ENCODE measurements around the gene ACSF2.
"Not testable (repeated sequence)": the region's sequence is repeated elsewhere in the genome, so short reads cannot be mapped to it uniquely, and the experiment has no call there.

Gene ACSF2

GRCh38 chr17:50468304-50469207, 42.5 kb downstream of the ACSF2 start, which contains the start of gene CHAD:
Gene CHAD, minus strand, starts transcription at chr17:50468880. Its CDS starts 67 bp downstream, at chr17:50468813.
- no peak for TF ChIP-seq ZNF274 (IDR thresholded peaks at IDR 0.05; ENCODE audit: low read depth, low read length)
- H3K4me3 ChIP-seq (ENCODE audit: low read length): no peak within 1 kb of the TSS

- no peak for TF ChIP-seq ZNF274 (IDR thresholded peaks at IDR 0.05; ENCODE audit: low read depth, low read length)
- no peak overlapping the region for H3K4me3 ChIP-seq (ENCODE audit: low read length)
Observed at GRCh38 chr17:50469208-50469605, 43.2 kb downstream of the ACSF2 start.

- TF ChIP-seq ZNF274 (IDR thresholded peaks at IDR 0.05; ENCODE audit: low read depth, low read length): no peak
- H3K4me3 ChIP-seq (ENCODE audit: low read length): no peak overlapping the region
Observed at GRCh38 chr17:50469671-50470305, 43.8 kb downstream of the ACSF2 start.

- TF ChIP-seq ZNF274 (IDR thresholded peaks at IDR 0.05; ENCODE audit: low read depth, low read length): no peak
- no peak overlapping the region for H3K4me3 ChIP-seq (ENCODE audit: low read length)
Observed at GRCh38 chr17:50470426-50470825, 44.4 kb downstream of the ACSF2 start.

- TF ChIP-seq ZNF274 (IDR thresholded peaks at IDR 0.05; ENCODE audit: low read depth, low read length): no peak
Observed at GRCh38 chr17:50471009-50471905, 45.2 kb downstream of the ACSF2 start.

GRCh38 chr17:50472286-50472685, 46.3 kb downstream of the ACSF2 start:
- TF ChIP-seq ZNF274 (IDR thresholded peaks at IDR 0.05; ENCODE audit: low read depth, low read length): no peak
- H3K4me3 ChIP-seq (ENCODE audit: low read length): no peak overlapping the region

More at GRCh38 chr17:50471009-50471905, 45.2 kb downstream of the ACSF2 start:
- no peak overlapping the region for H3K4me3 ChIP-seq (ENCODE audit: low read length)

- not testable (repeated sequence) for H3K4me3 ChIP-seq (ENCODE audit: low read length)
Observed at GRCh38 chr17:50472761-50473161, 46.7 kb downstream of the ACSF2 start.

GRCh38 chr17:50473901-50474300, 47.9 kb downstream of the ACSF2 start:
- no peak for TF ChIP-seq ZNF274 (IDR thresholded peaks at IDR 0.05; ENCODE audit: low read depth, low read length)
- H3K4me3 ChIP-seq (ENCODE audit: low read length): no peak overlapping the region

GRCh38 chr17:50474523-50474922, 48.5 kb downstream of the ACSF2 start:
- H3K4me3 ChIP-seq (ENCODE audit: low read length): no peak overlapping the region
- no peak for TF ChIP-seq ZNF274 (IDR thresholded peaks at IDR 0.05; ENCODE audit: low read depth, low read length)

- TF ChIP-seq ZNF274 (IDR thresholded peaks at IDR 0.05; ENCODE audit: low read depth, low read length): no peak
- no peak overlapping the region for H3K4me3 ChIP-seq (ENCODE audit: low read length)
Observed at GRCh38 chr17:50475362-50475761, 49.3 kb downstream of the ACSF2 start.

- H3K4me3 ChIP-seq (ENCODE audit: low read length): not testable (repeated sequence)
Observed at GRCh38 chr17:50475775-50476544, 49.9 kb downstream of the ACSF2 start.

GRCh38 chr17:50476545-50477315, 50.7 kb downstream of the ACSF2 start:
- no peak for TF ChIP-seq ZNF274 (IDR thresholded peaks at IDR 0.05; ENCODE audit: low read depth, low read length)
- no peak overlapping the region for H3K4me3 ChIP-seq (ENCODE audit: low read length)

GRCh38 chr17:50477976-50478375, 52.0 kb downstream of the ACSF2 start:
- peak overlapping the region; percentile 75; the same call in 1 of the 2 replicates for H3K4me3 ChIP-seq (ENCODE audit: low read length)
- no peak for TF ChIP-seq ZNF274 (IDR thresholded peaks at IDR 0.05; ENCODE audit: low read depth, low read length)

Data from GM08714 (cell line).